Measurements from ENCODE around the gene MAST3. TPM values are rescaled to one million over a fixed set of nuclear protein-coding genes. Genes with fewer than 3 reads are reported as not detected.
A peak's percentile ranks its signal among the peaks of the same experiment; 100 is the strongest.

Gene MAST3
- total RNA-seq, 4 donors from 2014 or later, result 0.66 to 2.8 (median 1.6) TPM

- in situ Hi-C loops (cut with MboI; ENCODE audit: low sequenced_read_pairs in 4 of 4), result loop anchor here in 3 of 4 donors (10.0 to 25.0 kb wide), 3 partner anchors 49 to 119 kb away; partner anchors contain the start of genes CCDC124 (in 3 of the 3) and ARRDC2 (in 1 of the 3)
- intact Hi-C loops (cut with DNase I; ENCODE audit: low total_unique reads), result loop anchor here (5.0 kb wide), 1 partner anchor 99 kb away; the partner anchor contains the start of gene PIK3R2
- DNase-seq, result no peak
- H3K36me3 ChIP-seq, result no peaks in the 10 kb centered on the region
- TF ChIP-seq POLR2A (IDR thresholded peaks at IDR 0.05) (no peak), CTCF (IDR thresholded peaks at IDR 0.05 in 4 of 5, conservative IDR thresholded peaks at IDR 0.05 in 1 of 5) (no peak)
- ATAC-seq, result no peak
- H3K4me3 ChIP-seq, result no peak overlapping the region
- H3K4me1 ChIP-seq, result peaks cover 35 to 51% of the 10 kb centered on the region in 2 donors
- no peaks in the 10 kb centered on the region for H3K27me3 ChIP-seq
- H3K27ac ChIP-seq, result peak overlapping the region; percentile 88 to 91 (median 90)
- no peaks in the 10 kb centered on the region for H3K9me3 ChIP-seq
These were observed 43.9 kb upstream of the MAST3 start for GRCh38 chr19:18053576-18054219.

GRCh38 chr19:18055967-18056366, 41.6 kb upstream of the MAST3 start:
- no peaks in the 10 kb centered on the region for H3K36me3 ChIP-seq
- intact Hi-C loops (cut with DNase I; ENCODE audit: low total_unique reads) (no loop called here), in situ Hi-C loops (cut with MboI; ENCODE audit: low sequenced_read_pairs in 4 of 4) (loop anchor here (5.0 to 25.0 kb wide), 5 partner anchors 49 to 121 kb away; partner anchors contain the start of genes CCDC124 (in 3 of the 4) and ARRDC2 (in 2 of the 4))
- H3K4me3 ChIP-seq, result no peak overlapping the region
- peaks cover 21 to 29% of the 10 kb centered on the region in 2 donors for H3K4me1 ChIP-seq
- ATAC-seq (no peak), DNase-seq (no peak)
- TF ChIP-seq CTCF (IDR thresholded peaks at IDR 0.05 in 4 of 5, conservative IDR thresholded peaks at IDR 0.05 in 1 of 5) (no peak), POLR2A (IDR thresholded peaks at IDR 0.05) (no peak)
- H3K27ac ChIP-seq, result peak overlapping the region in 2 of 4 donors; percentile 90 to 91
- H3K9me3 ChIP-seq, result no peaks in the 10 kb centered on the region
- H3K27me3 ChIP-seq, result no peaks in the 10 kb centered on the region

- in situ Hi-C loops (cut with MboI; ENCODE audit: low sequenced_read_pairs in 4 of 4), result loop anchor here (5.0 to 25.0 kb wide), 5 partner anchors 50 to 123 kb away; partner anchors contain the start of genes CCDC124 (in 3 of the 4) and ARRDC2 (in 2 of the 4)
- TF ChIP-seq POLR2A (IDR thresholded peaks at IDR 0.05) (peak in 1 of 2 donors; percentile 19), CTCF (IDR thresholded peaks at IDR 0.05 in 4 of 5, conservative IDR thresholded peaks at IDR 0.05 in 1 of 5) (no peak)
These were observed 40.0 kb upstream of the MAST3 start for GRCh38 chr19:18057557-18057956.

GRCh38 chr19:18058208-18059009, 39.2 kb upstream of the MAST3 start:
- Histone ChIP-seq H3K4me3 (peak overlapping the region; percentile 14 to 47 (median 36)), H3K27ac (peak overlapping the region; percentile 73 to 91 (median 90)), H3K36me3 (no peaks in the 10 kb centered on the region), H3K4me1 (peaks cover 14% of the 10 kb centered on the region in 2 donors), H3K27me3 (no peaks in the 10 kb centered on the region), H3K9me3 (no peaks in the 10 kb centered on the region)
- intact Hi-C loops (cut with DNase I; ENCODE audit: low total_unique reads), result loop anchor here (1.0 to 2.0 kb wide), 2 partner anchors 51 to 120 kb away; no protein-coding TSS in a partner anchor
- peak; percentile 62 to 66 for DNase-seq
- in situ Hi-C loops (cut with MboI; ENCODE audit: low sequenced_read_pairs in 4 of 4), result loop anchor here (5.0 to 25.0 kb wide), 5 partner anchors 51 to 124 kb away; partner anchors contain the start of genes CCDC124 (in 3 of the 4) and ARRDC2 (in 2 of the 4)
- peak; percentile 81 to 87 for ATAC-seq
- TF ChIP-seq CTCF (IDR thresholded peaks at IDR 0.05 in 4 of 5, conservative IDR thresholded peaks at IDR 0.05 in 1 of 5) (peak; percentile 94 to 99 (median 98)), POLR2A (IDR thresholded peaks at IDR 0.05) (peak in 1 of 2 donors; percentile 50)

More at GRCh38 chr19:18057557-18057956, 40.0 kb upstream of the MAST3 start:
- peak overlapping the region; percentile 73 to 91 (median 90) for H3K27ac ChIP-seq
- H3K9me3 ChIP-seq, result no peaks in the 10 kb centered on the region
- H3K4me3 ChIP-seq, result peak overlapping the region in 3 of 4 donors; percentile 26 to 47 (median 45)
- DNase-seq (peak; percentile 72 to 74), ATAC-seq (peak; percentile 72 to 76)
- H3K4me1 ChIP-seq, result peaks cover 14% of the 10 kb centered on the region in 2 donors
- intact Hi-C loops (cut with DNase I; ENCODE audit: low total_unique reads), result no loop called here
- H3K27me3 ChIP-seq, result no peaks in the 10 kb centered on the region
- H3K36me3 ChIP-seq, result no peaks in the 10 kb centered on the region
